ENCODE data around the gene ACAN. TPM values are rescaled to one million over a fixed set of nuclear protein-coding genes. Genes with fewer than 3 reads are reported as not detected.

Gene ACAN
- total RNA-seq, 1 experiment from 2014 or later: 0.03 TPM

DNA sequence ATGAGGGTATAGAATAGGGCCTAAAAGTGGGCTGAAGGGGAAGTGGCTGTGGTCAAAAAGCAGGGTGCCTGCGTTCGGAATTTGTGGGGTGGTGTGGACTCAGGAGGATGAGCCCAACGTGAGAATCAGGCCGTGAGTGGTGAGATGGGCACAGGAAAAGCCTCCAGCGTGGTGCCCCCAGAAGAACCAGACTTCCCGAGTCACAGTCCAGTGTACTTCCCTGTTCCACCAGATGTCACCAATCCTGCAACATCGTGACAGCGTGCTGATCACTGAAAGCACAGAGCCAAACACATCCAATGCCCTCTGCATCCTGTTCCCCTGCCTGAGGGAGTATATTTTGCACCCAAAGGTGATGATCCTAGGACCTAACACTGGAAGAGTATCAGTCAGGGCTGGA is 20.8 kb upstream of the ACAN start:
- POLR2A ChIA-PET: no interaction called here
- no peak for TF ChIP-seq TCF7L2 (IDR thresholded peaks at IDR 0.05; ENCODE audit: low read depth, low read length)
- TF ChIP-seq, protein P1, sequence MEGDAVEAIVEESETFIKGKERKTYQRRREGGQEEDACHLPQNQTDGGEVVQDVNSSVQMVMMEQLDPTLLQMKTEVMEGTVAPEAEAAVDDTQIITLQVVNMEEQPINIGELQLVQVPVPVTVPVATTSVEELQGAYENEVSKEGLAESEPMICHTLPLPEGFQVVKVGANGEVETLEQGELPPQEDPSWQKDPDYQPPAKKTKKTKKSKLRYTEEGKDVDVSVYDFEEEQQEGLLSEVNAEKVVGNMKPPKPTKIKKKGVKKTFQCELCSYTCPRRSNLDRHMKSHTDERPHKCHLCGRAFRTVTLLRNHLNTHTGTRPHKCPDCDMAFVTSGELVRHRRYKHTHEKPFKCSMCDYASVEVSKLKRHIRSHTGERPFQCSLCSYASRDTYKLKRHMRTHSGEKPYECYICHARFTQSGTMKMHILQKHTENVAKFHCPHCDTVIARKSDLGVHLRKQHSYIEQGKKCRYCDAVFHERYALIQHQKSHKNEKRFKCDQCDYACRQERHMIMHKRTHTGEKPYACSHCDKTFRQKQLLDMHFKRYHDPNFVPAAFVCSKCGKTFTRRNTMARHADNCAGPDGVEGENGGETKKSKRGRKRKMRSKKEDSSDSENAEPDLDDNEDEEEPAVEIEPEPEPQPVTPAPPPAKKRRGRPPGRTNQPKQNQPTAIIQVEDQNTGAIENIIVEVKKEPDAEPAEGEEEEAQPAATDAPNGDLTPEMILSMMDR (IDR thresholded peaks at IDR 0.05): no peak
- no peak for TF ChIP-seq POLR2AphosphoS5 (IDR thresholded peaks at IDR 0.05; ENCODE audit: low read depth, low read length)
- TF ChIP-seq, protein P2, sequence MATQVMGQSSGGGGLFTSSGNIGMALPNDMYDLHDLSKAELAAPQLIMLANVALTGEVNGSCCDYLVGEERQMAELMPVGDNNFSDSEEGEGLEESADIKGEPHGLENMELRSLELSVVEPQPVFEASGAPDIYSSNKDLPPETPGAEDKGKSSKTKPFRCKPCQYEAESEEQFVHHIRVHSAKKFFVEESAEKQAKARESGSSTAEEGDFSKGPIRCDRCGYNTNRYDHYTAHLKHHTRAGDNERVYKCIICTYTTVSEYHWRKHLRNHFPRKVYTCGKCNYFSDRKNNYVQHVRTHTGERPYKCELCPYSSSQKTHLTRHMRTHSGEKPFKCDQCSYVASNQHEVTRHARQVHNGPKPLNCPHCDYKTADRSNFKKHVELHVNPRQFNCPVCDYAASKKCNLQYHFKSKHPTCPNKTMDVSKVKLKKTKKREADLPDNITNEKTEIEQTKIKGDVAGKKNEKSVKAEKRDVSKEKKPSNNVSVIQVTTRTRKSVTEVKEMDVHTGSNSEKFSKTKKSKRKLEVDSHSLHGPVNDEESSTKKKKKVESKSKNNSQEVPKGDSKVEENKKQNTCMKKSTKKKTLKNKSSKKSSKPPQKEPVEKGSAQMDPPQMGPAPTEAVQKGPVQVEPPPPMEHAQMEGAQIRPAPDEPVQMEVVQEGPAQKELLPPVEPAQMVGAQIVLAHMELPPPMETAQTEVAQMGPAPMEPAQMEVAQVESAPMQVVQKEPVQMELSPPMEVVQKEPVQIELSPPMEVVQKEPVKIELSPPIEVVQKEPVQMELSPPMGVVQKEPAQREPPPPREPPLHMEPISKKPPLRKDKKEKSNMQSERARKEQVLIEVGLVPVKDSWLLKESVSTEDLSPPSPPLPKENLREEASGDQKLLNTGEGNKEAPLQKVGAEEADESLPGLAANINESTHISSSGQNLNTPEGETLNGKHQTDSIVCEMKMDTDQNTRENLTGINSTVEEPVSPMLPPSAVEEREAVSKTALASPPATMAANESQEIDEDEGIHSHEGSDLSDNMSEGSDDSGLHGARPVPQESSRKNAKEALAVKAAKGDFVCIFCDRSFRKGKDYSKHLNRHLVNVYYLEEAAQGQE (IDR thresholded peaks at IDR 0.05; ENCODE audit: insufficient read depth in 1 of 2, low read depth in 2 of 2, low read length in 1 of 2): no peak
- TF ChIP-seq SIN3A (IDR thresholded peaks at IDR 0.05; ENCODE audit: borderline replicate concordance, insufficient read depth, low read depth, low read length): no peak
- H3K36me3 ChIP-seq (ENCODE audit: control insufficient read depth, insufficient read depth, low read length): no peaks in the 10 kb centered on the region
- H3K9me3 ChIP-seq (ENCODE audit: control insufficient read depth, insufficient read depth, low read depth, low read length): no peaks in the 10 kb centered on the region
- H3K27ac ChIP-seq (ENCODE audit: low read length): no peak overlapping the region
- intact Hi-C loops (cut with micrococcal nuclease; ENCODE audit: unreplicated experiment): no loop called here
- CTCF ChIA-PET: no interaction called here
- H3K27me3 ChIP-seq (ENCODE audit: control insufficient read depth, insufficient read depth, low read length): peaks cover 4% of the 10 kb centered on the region; the same call in 1 of the 2 replicates
- H3K4me3 ChIP-seq (ENCODE audit: low read depth in 2 of 2, low read length in 2 of 2): no peak overlapping the region
- peak; percentile 42; the same call in 1 of the 2 replicates for ATAC-seq
- in situ Hi-C loops (cut with HindIII; ENCODE audit: low pct_unique_long_range_greater_than_20kb, low sequenced_read_pairs): no loop called here
- no peaks in the 10 kb centered on the region for H3K4me1 ChIP-seq (ENCODE audit: control insufficient read depth, insufficient read depth, low read length)
- no TSS peak for BruUV-seq (replicated peaks)
- no peak for DNase-seq (ENCODE audit: low read depth, low spot score)

DNA sequence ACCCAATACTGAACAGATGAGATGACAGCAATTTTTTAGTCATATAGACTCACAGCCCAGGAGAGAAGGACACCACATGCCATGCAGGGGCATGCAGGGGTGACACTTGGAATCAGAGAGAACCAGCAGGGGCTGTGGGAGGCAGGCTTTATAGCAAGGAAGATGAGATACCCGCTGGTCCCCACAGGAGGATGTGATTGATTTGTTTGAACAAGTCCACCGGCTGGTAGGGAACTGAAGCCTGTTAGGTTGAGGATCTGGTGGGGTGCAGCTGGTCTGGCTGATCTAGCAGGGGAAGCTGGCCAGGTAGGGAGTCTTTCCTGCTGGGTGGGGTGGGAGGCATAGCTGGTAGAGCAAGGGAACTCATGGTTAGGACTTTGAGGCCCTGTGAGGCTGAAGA is 18.0 kb upstream of the ACAN start:
- in situ Hi-C loops (cut with HindIII; ENCODE audit: low pct_unique_long_range_greater_than_20kb, low sequenced_read_pairs): no loop called here
- DNase-seq (ENCODE audit: low read depth, low spot score) (no peak), ATAC-seq (no peak)
- ChIA-PET CTCF (no interaction called here), POLR2A (no interaction called here)
- Histone ChIP-seq H3K4me1 (ENCODE audit: control insufficient read depth, insufficient read depth, low read length) (no peaks in the 10 kb centered on the region), H3K4me3 (ENCODE audit: low read depth in 2 of 2, low read length in 2 of 2) (no peak overlapping the region), H3K36me3 (ENCODE audit: control insufficient read depth, insufficient read depth, low read length) (no peaks in the 10 kb centered on the region), H3K27ac (ENCODE audit: low read length) (no peak overlapping the region), H3K27me3 (ENCODE audit: control insufficient read depth, insufficient read depth, low read length) (peaks cover 4% of the 10 kb centered on the region; the same call in 1 of the 2 replicates), H3K9me3 (ENCODE audit: control insufficient read depth, insufficient read depth, low read depth, low read length) (no peaks in the 10 kb centered on the region)
- no TSS peak for BruUV-seq (replicated peaks)
- TF ChIP-seq, protein P2 (IDR thresholded peaks at IDR 0.05; ENCODE audit: insufficient read depth in 1 of 2, low read depth in 2 of 2, low read length in 1 of 2): no peak
- intact Hi-C loops (cut with micrococcal nuclease; ENCODE audit: unreplicated experiment): no loop called here

Data from Panc1 (cell line).